K562 (cell line): ENCODE data around the gene ANO9. TPM values are rescaled to one million over a fixed set of nuclear protein-coding genes. Genes with fewer than 3 reads are reported as not detected.
A peak's percentile ranks its signal among the peaks of the same experiment; 100 is the strongest.

Experiments
- BRD9 ChIP-seq: fragments of 450-650 bp; IDR thresholded peaks from 2 replicates; pipeline ENCODE4 v1.6.1; 2018; ENCODE audit warnings: low read depth; ENCODE audit not compliant: partially characterized antibody
- CHD1 ChIP-seq: fragments of 200-600 bp; sonication (generic); IDR thresholded peaks from one replicate; pipeline ENCODE4 v1.6.1; 2012; ENCODE audit warnings: mild to moderate bottlenecking, moderate library complexity, low read length, inconsistent platforms
- CHD4 ChIP-seq: fragments of 200-600 bp; sonication (generic); IDR thresholded peaks from 3 replicates; pipeline ENCODE4 v1.6.1; 2012; ENCODE audit warnings: low read depth, mild to moderate bottlenecking, mixed read lengths, low read length, inconsistent platforms; ENCODE audit not compliant: insufficient read depth, insufficient replicate concordance, poor library complexity, severe bottlenecking
- DEAF1 ChIP-seq: fragments of 450-650 bp; formaldehyde crosslinking; IDR thresholded peaks from 2 replicates; pipeline ENCODE4 v1.4.0; 2020; ENCODE audit warnings: mild to moderate bottlenecking, moderate library complexity
- ESRRB ChIP-seq: fragments of 250-450 bp; sonication (Bioruptor Pico); IDR thresholded peaks from 2 replicates; pipeline ENCODE4 v1.5.0; 2020; ENCODE audit warnings: mild to moderate bottlenecking, moderate library complexity, borderline replicate concordance
- HES1 ChIP-seq: fragments of 450-650 bp; IDR thresholded peaks from 2 replicates; pipeline ENCODE4 v1.6.1; 2016; ENCODE audit warnings: low read depth, mild to moderate bottlenecking, moderate library complexity
- HEY1 ChIP-seq: fragments of 250-450 bp; sonication (Bioruptor Pico); IDR thresholded peaks from 2 replicates; pipeline ENCODE4 v1.5.0; 2020; ENCODE audit warnings: mild to moderate bottlenecking, moderate library complexity, borderline replicate concordance
- HNRNPL ChIP-seq: fragments of 200-400 bp; formaldehyde crosslinking; IDR thresholded peaks from 2 replicates; pipeline ENCODE4 v1.6.1; 2017; ENCODE audit warnings: low read depth, mild to moderate bottlenecking, low read length
- KAT2B ChIP-seq: IDR thresholded peaks from one replicate; pipeline ENCODE4 v1.6.1; 2012; ENCODE audit warnings: low read depth, mild to moderate bottlenecking, control low read depth, inconsistent platforms, low read length, moderate library complexity
- KAT7 ChIP-seq: sonication (generic); formaldehyde crosslinking; IDR thresholded peaks from 2 replicates; pipeline ENCODE4 v1.8.0; 2022; ENCODE audit warnings: missing genetic modification reagents, mild to moderate bottlenecking, borderline replicate concordance
- MED1 ChIP-seq: sonication (generic); formaldehyde crosslinking; IDR thresholded peaks from 2 replicates; pipeline ENCODE4 v1.8.1; 2023; ENCODE audit warnings: missing genetic modification reagents, borderline replicate concordance
- MEF2A ChIP-seq: IDR thresholded peaks from 2 replicates; pipeline ENCODE4 v1.6.1; 2011; ENCODE audit warnings: low read depth, mild to moderate bottlenecking, low read length, moderate library complexity; ENCODE audit not compliant: control insufficient read depth
- PHF8 ChIP-seq: fragments of 200-600 bp; sonication (generic); IDR thresholded peaks from 2 replicates; pipeline ENCODE4 v1.6.1; 2012; ENCODE audit warnings: mixed run types, mild to moderate bottlenecking, inconsistent platforms, low read length, moderate library complexity, borderline replicate concordance
- RFX1 ChIP-seq: fragments of 450-650 bp; IDR thresholded peaks from 2 replicates; pipeline ENCODE4 v1.6.1; 2016; ENCODE audit warnings: mild to moderate bottlenecking, moderate library complexity
- ZBTB43 ChIP-seq: sonication (generic); formaldehyde crosslinking; IDR thresholded peaks from 2 replicates; pipeline ENCODE4 v1.8.0; 2023; ENCODE audit warnings: mild to moderate bottlenecking, missing genetic modification reagents
- ZC3H11A ChIP-seq: IDR thresholded peaks from 2 replicates; pipeline ENCODE4 v1.6.1; 2012; ENCODE audit warnings: low read depth, low read length, improper control_type of control experiment
- ZMIZ1 ChIP-seq, 2 experiments: fragments of 150-350 bp in 1 of 2; IDR thresholded peaks; 2 replicates each; pipeline ENCODE4 v1.6.1; 2012 to 2016; ENCODE audit warnings: low read depth in 2 of 2, low read length in 2 of 2, mild to moderate bottlenecking in 1 of 2, moderate library complexity in 1 of 2
- polyA plus RNA-seq, 8 experiments: library from polyadenylated mRNA; depleted of rRNA in 4 of 8; stranded (reverse) in 5 of 8; unstranded in 3 of 8; fragments of >200 nt; fragmentation: Nextera tagmentation in 2 of 8; fragmentation: Illumina TruSeq in 1 of 8; extraction: Ambion mirVana in 2 of 8; extraction: Trizol in 1 of 8; gene quantifications; 2 replicates each; pipeline versions ENCODE4 v1.2.1 to v1.2.3, GENCODE V29; 2011 to 2014; ENCODE audit warnings: inconsistent platforms in 1 of 8, missing spikeins in 1 of 8
- total RNA-seq, 7 experiments: library from RNA; depleted of rRNA in 6 of 7; stranded (reverse); fragments of >200 nt in 6 of 7; fragmentation: Illumina TruSeq in 2 of 7; extraction: Trizol in 2 of 7; gene quantifications; 2 replicates each; pipeline versions ENCODE4 v1.2.1 to v1.2.3, GENCODE V29; 2011 to 2021; ENCODE audit warnings: low replicate concordance in 1 of 7

Gene ANO9
- total and polyA plus RNA-seq, 9 of the 15 experiments (the other 6 are each of a cell fraction or from before 2014, with no cell fraction given): 0.20 to 14.5 (median 4.5) TPM

GRCh38 chr11:406796-407650 lies 34.8 kb downstream of the ANO9 start (continued):
- TF ChIP-seq ZBTB43 (CRISPR knock-in tag): peak; percentile 37; the same call in 1 of the 2 replicates
- peak; percentile 87; the same call in 1 of the 2 replicates for TF ChIP-seq HNRNPL
- no peak for TF ChIP-seq MED1 (CRISPR knock-in tag)
- no peak for TF ChIP-seq RFX1
- no peak for TF ChIP-seq ZC3H11A
- TF ChIP-seq ESRRB: no peak
- TF ChIP-seq KAT7: peak; percentile 44; the same call in 1 of the 2 replicates
- no peak for TF ChIP-seq BRD9
- TF ChIP-seq KAT2B: no peak
- no peak for TF ChIP-seq CHD1
- TF ChIP-seq HEY1 (CRISPR knock-in tag): 0 out of 2 replicates have a peak, but pooled peaks have one; percentile 66
- TF ChIP-seq ZMIZ1 (IDR thresholded peaks at IDR 0.05; ENCODE audit: low read depth in 2 of 2, low read length in 2 of 2): no peak
- TF ChIP-seq CHD4: no peak
- TF ChIP-seq HES1: no peak
- no peak for TF ChIP-seq MEF2A
- no peak for TF ChIP-seq DEAF1 (CRISPR knock-in tag)
- peak; percentile 50; the same call in 1 of the 2 replicates for TF ChIP-seq PHF8
